Measurements from ENCODE around the gene TBCD.

The TBCD gene

DNA sequence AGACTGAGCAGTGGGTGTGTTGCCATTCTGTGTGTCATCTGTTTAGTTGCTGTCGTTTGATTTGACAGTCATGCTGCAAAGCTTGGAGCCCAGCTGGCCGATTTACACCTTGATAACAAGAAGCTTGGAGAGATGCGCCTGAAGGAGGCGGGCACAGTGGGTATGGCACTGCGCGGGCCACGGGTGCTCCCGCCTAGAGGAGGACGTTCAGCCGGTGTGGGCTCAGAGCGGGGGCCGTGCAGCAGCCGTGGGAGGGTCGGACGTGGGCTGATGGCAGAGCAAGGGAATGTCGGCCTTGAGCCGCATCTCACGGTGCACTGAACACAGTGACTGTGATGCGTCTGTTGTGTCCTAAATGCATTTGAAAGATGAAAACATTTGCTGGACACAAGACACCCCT, 31.7 kb upstream of the TBCD start:
- no peak overlapping the region for H3K27ac ChIP-seq
- TF ChIP-seq ZFX (IDR thresholded peaks at IDR 0.05; ENCODE audit: borderline replicate concordance), result no peak
- TF ChIP-seq, protein P1, sequence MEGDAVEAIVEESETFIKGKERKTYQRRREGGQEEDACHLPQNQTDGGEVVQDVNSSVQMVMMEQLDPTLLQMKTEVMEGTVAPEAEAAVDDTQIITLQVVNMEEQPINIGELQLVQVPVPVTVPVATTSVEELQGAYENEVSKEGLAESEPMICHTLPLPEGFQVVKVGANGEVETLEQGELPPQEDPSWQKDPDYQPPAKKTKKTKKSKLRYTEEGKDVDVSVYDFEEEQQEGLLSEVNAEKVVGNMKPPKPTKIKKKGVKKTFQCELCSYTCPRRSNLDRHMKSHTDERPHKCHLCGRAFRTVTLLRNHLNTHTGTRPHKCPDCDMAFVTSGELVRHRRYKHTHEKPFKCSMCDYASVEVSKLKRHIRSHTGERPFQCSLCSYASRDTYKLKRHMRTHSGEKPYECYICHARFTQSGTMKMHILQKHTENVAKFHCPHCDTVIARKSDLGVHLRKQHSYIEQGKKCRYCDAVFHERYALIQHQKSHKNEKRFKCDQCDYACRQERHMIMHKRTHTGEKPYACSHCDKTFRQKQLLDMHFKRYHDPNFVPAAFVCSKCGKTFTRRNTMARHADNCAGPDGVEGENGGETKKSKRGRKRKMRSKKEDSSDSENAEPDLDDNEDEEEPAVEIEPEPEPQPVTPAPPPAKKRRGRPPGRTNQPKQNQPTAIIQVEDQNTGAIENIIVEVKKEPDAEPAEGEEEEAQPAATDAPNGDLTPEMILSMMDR (IDR thresholded peaks at IDR 0.05), result no peak

DNA sequence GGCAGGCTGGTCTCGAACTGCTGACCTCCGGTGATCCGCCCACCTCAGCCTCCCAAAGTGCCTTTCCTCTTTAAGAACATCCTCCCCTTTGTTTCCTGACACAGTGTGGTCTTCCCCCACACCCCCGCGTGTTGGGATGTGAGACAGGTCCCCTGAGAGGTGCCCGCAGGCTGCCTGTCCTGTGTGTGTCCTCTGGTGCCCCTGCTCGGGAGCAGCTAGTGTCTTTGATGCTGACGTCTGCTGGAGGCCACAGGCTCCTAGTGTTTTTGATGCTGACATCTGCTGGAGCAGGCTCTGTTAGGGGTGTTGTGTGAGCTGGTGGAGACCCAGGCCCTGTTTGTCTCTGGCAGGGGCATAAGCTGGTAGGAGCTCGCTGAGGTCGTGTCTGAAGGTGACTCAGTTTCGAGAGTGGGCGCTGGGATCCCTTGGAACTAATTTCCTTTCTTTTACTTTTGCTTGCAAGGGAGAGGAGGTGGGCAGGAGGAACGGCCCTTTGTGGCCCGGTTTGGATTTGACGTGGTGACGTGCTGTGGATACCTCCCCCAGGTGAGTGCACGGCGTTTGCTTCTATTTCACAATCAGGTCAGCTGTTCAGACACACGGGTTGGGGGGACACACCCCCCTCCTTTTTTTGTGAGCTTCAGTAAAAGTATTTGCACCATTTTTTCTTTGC, 29.4 kb upstream of the TBCD start:
- TF ChIP-seq ZFX (IDR thresholded peaks at IDR 0.05; ENCODE audit: borderline replicate concordance), result no peak
- TF ChIP-seq, protein P1 (IDR thresholded peaks at IDR 0.05), result no peak
- no peak overlapping the region for H3K27ac ChIP-seq

DNA sequence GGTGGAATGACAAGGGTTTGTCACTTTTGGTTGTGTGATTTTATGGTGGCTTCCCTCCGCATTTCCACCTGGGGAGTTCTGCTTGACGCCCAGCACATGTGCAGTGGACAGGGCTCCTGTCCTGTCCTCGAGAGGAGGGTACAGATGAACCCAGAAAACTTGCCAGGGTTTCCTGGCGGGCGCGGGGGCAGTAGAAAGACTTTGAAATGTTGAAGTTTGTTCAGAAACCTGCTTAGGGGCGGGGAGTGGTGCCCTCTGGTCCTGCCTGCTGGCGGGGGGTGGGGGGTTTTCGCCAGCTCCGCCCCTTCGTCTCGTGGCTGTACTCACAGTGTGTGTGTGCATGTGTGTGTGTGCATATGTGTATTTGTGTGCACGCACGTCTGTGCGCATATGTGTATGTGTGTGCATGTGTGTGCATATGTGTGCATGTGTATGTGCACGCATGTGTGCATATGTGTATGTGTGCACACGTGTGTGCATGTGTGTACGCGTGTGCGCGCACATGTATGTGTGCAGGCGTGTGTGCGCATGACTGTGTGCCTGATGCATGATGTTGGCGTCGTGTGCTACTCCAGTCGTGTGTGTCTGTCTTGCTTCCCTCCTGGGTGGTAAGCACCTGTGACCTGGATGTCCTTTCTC, 28.6 kb upstream of the TBCD start:
- TF ChIP-seq, protein P1 (IDR thresholded peaks at IDR 0.05), result no peak
- no peak for TF ChIP-seq ZFX (IDR thresholded peaks at IDR 0.05; ENCODE audit: borderline replicate concordance)
- no peak overlapping the region for H3K27ac ChIP-seq

DNA sequence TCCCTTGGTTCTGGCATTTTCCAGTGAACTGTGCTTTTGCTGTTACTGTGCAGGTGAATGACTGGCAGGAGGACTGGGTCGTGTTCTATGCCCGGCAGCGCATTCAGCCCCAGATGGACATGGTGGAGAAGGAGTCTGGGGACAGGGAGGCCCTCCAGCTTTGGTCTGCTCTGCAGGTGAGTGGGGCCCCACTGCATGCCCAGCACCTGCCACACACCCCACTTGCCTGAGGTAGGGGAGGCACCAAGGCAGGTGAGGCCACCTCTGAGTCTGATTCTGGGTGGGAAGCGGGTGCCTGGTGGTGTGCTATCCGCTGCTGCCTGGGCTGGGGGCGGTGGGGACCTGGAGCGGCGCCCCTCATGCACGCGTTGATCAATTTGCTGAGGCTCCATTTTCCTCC, 25.4 kb upstream of the TBCD start:
- TF ChIP-seq, protein P1 (IDR thresholded peaks at IDR 0.05), result no peak
- no peak for TF ChIP-seq ZFX (IDR thresholded peaks at IDR 0.05; ENCODE audit: borderline replicate concordance)

DNA sequence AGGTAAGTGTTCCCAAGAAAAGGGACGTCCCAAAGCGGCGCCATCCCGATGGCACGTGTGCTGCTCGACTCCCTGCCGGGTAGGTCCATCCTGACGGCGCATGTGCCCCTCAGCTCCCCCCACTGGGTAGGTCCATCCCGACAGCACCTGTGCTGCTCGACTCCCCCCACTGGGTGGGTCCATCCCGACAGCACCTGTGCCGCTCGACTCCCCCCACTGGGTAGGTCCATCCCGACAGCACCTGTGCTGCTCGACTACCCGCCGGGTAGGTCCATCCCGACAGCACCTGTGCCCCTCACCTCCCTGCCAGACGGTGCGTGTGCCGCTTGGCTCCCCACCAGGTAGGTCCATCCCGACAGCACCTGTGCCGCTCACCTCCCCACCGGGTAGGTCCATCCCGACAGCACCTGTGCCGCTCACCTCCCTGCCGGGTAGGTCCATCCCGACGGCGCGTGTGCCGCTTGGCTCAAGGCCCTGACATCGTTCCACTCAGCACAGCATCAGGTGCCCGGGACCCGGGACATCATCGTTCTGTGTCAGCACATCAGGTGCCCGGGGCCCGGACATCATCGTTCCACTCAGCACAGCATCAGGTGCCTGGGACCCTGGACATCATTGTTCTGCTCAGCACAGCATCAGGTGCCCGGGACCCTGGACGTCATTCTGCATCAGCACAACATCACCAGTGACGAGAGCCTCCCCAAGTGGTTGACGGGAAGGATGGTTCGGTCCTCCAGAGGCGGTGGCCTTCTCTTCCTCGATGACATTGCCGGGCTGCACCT, 22.2 kb upstream of the TBCD start:
- H3K27ac ChIP-seq, result no peak overlapping the region
- no peak for TF ChIP-seq ZFX (IDR thresholded peaks at IDR 0.05; ENCODE audit: borderline replicate concordance)
- TF ChIP-seq, protein P1 (IDR thresholded peaks at IDR 0.05), result no peak

More for the DNA sequence above, 25.4 kb upstream of the TBCD start:
- H3K27ac ChIP-seq, result no peak overlapping the region

DNA sequence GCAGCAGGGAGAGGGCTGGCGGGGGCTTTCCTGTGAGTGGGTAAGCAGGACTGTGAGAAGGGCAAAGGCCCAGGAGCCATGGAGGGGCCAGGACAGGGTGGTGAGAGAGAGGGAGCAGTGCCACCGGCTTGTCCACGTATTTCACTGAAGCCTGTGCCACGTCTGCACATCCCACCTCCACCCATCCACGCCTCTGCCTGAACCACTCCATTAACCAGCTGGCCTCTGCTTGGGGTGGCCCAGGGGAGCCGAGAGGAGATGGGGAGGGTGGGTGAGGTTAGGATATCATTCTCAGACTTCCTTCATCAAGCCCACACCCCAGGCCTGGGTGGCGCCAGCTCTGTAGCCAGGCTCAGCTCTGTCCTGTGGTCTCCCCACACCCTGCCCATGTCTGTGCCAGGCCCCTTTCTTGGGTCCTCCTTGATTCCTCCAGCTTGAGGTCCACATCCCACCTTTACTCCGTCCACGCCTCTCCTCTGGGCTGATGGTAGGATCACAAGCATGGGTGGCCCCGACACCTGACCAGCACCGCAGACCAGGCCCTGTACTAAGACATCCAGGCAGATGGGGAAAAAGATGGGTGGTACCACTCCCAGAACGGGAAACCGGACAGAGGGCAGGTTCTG, 19.6 kb upstream of the TBCD start:
- no peak overlapping the region for H3K27ac ChIP-seq
- TF ChIP-seq, protein P1 (IDR thresholded peaks at IDR 0.05), result no peak
- TF ChIP-seq ZFX (IDR thresholded peaks at IDR 0.05; ENCODE audit: borderline replicate concordance), result no peak

All from 22Rv1 (cell line).